Measurements from ENCODE around the gene CLEC16A. TPM values are rescaled to one million over a fixed set of nuclear protein-coding genes. Genes with fewer than 3 reads are reported as not detected.
A peak's percentile ranks its signal among the peaks of the same experiment; 100 is the strongest.

CLEC16A gene
- total and polyA plus RNA-seq, 4 donors, result 14.3 to 44.4 (median 26.4) TPM

GRCh38 chr16:11097787-11098167, 153.4 kb downstream of the CLEC16A start:
- peaks cover 0 to 4% (median 0%) of the 10 kb centered on the region in 4 donors for H3K36me3 ChIP-seq (ENCODE audit: control insufficient read depth in 4 of 4, insufficient read depth in 4 of 4, low read length in 4 of 4)
- ATAC-seq (ENCODE audit: insufficient read depth, low FRiP score), result no peak
- no peak for TF ChIP-seq CTCF (IDR thresholded peaks at IDR 0.05; ENCODE audit: control extremely low read depth, extremely low read depth)
- H3K27me3 ChIP-seq (ENCODE audit: control insufficient read depth in 3 of 3, insufficient read depth in 3 of 3, low read length in 2 of 3), result no peaks in the 10 kb centered on the region
- no peak overlapping the region for H3K9ac ChIP-seq (ENCODE audit: insufficient read depth in 1 of 2, low read length in 2 of 2)
- H3K4me3 ChIP-seq, result no peak overlapping the region
- peaks cover 9 to 73% (median 59%) of the 10 kb centered on the region in 5 donors for H3K4me1 ChIP-seq (ENCODE audit: control insufficient read depth in 5 of 5, insufficient read depth in 5 of 5, low read length in 5 of 5)
- H3K9me3 ChIP-seq (ENCODE audit: control insufficient read depth in 4 of 4, insufficient read depth in 3 of 4, low read length in 3 of 4), result no peaks in the 10 kb centered on the region
- 98 to 99% methylated on average over 6 of the region's 6 CpGs for WGBS, 2 donors
- DNase-seq, result no peak
- H3K27ac ChIP-seq (ENCODE audit: low read depth in 1 of 2, low read length in 1 of 2), result no peak overlapping the region

- ATAC-seq (ENCODE audit: insufficient read depth, low FRiP score), result no peak
These were observed 154.4 kb downstream of the CLEC16A start for GRCh38 chr16:11098601-11099390.

GRCh38 chr16:11099672-11100205, 155.4 kb downstream of the CLEC16A start:
- no peak for DNase-seq
- peak overlapping the region in 1 of 2 donors; percentile 13 for H3K27ac ChIP-seq (ENCODE audit: low read depth in 1 of 2, low read length in 1 of 2)
- H3K27me3 ChIP-seq (ENCODE audit: control insufficient read depth in 3 of 3, insufficient read depth in 3 of 3, low read length in 2 of 3), result no peaks in the 10 kb centered on the region

More at GRCh38 chr16:11098601-11099390, 154.4 kb downstream of the CLEC16A start:
- no peak overlapping the region for H3K27ac ChIP-seq (ENCODE audit: low read depth in 1 of 2, low read length in 1 of 2)
- H3K36me3 ChIP-seq (ENCODE audit: control insufficient read depth in 4 of 4, insufficient read depth in 4 of 4, low read length in 4 of 4), result peaks cover 0 to 4% (median 0%) of the 10 kb centered on the region in 4 donors
- WGBS, 2 donors, result 88 to 91% methylated on average over 17 of the region's 17 CpGs
- peaks cover 9 to 77% (median 62%) of the 10 kb centered on the region in 5 donors for H3K4me1 ChIP-seq (ENCODE audit: control insufficient read depth in 5 of 5, insufficient read depth in 5 of 5, low read length in 5 of 5)
- no peaks in the 10 kb centered on the region for H3K27me3 ChIP-seq (ENCODE audit: control insufficient read depth in 3 of 3, insufficient read depth in 3 of 3, low read length in 2 of 3)
- no peak overlapping the region for H3K4me3 ChIP-seq
- DNase-seq, result peak in 2 of 3 donors; percentile 48 to 76
- H3K9me3 ChIP-seq (ENCODE audit: control insufficient read depth in 4 of 4, insufficient read depth in 3 of 4, low read length in 3 of 4), result no peaks in the 10 kb centered on the region
- no peak for TF ChIP-seq CTCF (IDR thresholded peaks at IDR 0.05; ENCODE audit: control extremely low read depth, extremely low read depth)
- H3K9ac ChIP-seq (ENCODE audit: insufficient read depth in 1 of 2, low read length in 2 of 2), result no peak overlapping the region

More at GRCh38 chr16:11099672-11100205, 155.4 kb downstream of the CLEC16A start:
- H3K4me3 ChIP-seq, result no peak overlapping the region
- 85 to 92% methylated on average over 7 of the region's 7 CpGs for WGBS, 2 donors
- H3K9me3 ChIP-seq (ENCODE audit: control insufficient read depth in 4 of 4, insufficient read depth in 3 of 4, low read length in 3 of 4), result no peaks in the 10 kb centered on the region
- H3K36me3 ChIP-seq (ENCODE audit: control insufficient read depth in 4 of 4, insufficient read depth in 4 of 4, low read length in 4 of 4), result peaks cover 0 to 4% (median 0%) of the 10 kb centered on the region in 4 donors
- no peak for ATAC-seq (ENCODE audit: insufficient read depth, low FRiP score)
- H3K9ac ChIP-seq (ENCODE audit: insufficient read depth in 1 of 2, low read length in 2 of 2), result peak overlapping the region in 1 of 2 donors; percentile 43
- TF ChIP-seq CTCF (IDR thresholded peaks at IDR 0.05; ENCODE audit: control extremely low read depth, extremely low read depth), result no peak
- H3K4me1 ChIP-seq (ENCODE audit: control insufficient read depth in 5 of 5, insufficient read depth in 5 of 5, low read length in 5 of 5), result peaks cover 13 to 77% (median 62%) of the 10 kb centered on the region in 5 donors

Measured in lung (tissue), 12 donors.